Measurements from ENCODE around the gene ZSCAN22.
"Not testable (repeated sequence)": the region's sequence is repeated elsewhere in the genome, so short reads cannot be mapped to it uniquely, and the experiment has no call there.

ZSCAN22 gene

DNA sequence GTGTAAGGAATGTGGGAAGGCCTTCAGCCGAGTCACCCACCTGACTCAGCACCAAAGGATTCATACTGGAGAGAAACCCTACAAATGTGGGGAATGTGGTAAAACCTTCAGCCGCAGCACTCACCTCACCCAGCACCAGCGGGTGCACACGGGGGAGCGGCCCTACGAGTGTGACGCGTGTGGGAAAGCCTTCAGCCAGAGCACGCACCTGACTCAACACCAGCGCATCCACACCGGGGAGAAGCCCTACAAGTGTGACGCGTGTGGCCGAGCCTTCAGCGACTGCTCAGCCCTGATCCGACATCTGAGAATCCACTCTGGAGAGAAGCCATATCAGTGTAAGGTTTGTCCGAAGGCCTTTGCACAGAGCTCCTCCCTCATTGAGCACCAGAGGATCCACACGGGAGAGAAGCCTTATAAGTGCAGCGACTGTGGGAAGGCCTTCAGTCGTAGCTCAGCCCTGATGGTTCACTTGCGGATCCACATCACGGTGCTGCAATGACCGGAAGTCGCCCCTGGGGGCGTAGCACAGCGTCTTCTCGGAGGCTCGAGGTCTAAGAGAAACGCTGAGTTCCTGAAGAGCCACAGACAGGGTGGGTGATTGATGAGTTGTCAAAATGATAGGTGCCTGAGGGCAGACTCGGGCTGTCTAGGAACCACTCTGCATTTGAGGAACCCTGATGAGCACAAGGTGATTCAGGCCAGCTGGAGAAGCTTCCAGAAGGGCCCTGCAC lies 12.2 kb downstream of the ZSCAN22 start:
- H3K27me3 ChIP-seq (replicated peaks), result no peaks in the 10 kb centered on the region
- H3K27ac ChIP-seq, result no peak overlapping the region
- in situ Hi-C loops (cut with HindIII; ENCODE audit: low pct_ligation_motif_present, low sequenced_read_pairs), result no loop called here
- H3K36me3 ChIP-seq (replicated peaks), result peaks cover 34% of the 10 kb centered on the region
- TF ChIP-seq, protein P1, sequence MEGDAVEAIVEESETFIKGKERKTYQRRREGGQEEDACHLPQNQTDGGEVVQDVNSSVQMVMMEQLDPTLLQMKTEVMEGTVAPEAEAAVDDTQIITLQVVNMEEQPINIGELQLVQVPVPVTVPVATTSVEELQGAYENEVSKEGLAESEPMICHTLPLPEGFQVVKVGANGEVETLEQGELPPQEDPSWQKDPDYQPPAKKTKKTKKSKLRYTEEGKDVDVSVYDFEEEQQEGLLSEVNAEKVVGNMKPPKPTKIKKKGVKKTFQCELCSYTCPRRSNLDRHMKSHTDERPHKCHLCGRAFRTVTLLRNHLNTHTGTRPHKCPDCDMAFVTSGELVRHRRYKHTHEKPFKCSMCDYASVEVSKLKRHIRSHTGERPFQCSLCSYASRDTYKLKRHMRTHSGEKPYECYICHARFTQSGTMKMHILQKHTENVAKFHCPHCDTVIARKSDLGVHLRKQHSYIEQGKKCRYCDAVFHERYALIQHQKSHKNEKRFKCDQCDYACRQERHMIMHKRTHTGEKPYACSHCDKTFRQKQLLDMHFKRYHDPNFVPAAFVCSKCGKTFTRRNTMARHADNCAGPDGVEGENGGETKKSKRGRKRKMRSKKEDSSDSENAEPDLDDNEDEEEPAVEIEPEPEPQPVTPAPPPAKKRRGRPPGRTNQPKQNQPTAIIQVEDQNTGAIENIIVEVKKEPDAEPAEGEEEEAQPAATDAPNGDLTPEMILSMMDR (IDR thresholded peaks at IDR 0.05; ENCODE audit: low read depth, low read length, missing control alignments), result no peak
- H3K4me3 ChIP-seq (ENCODE audit: low read depth, low read length), result no peak overlapping the region
- no peak for DNase-seq

DNA sequence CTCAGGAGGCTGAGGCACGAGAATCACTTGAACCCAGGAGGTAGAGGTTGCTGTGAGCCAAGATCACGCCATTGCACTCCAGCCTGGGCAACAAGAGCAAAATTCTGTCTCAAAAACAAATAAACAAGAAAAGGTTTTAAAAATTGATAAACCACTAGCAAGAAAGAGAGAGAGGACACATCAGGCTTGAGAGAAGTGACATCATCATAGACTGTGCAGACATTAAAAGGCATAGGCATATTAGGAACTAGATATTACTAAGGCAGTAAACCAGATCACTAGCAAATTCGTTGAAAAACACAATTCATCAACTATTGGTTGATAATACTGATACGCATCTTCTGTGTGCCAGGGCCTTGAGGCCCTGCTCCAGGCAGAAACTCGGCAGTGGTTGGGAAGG lies 18.8 kb downstream of the ZSCAN22 start:
- TF ChIP-seq, protein P1 (IDR thresholded peaks at IDR 0.05; ENCODE audit: low read depth, low read length, missing control alignments), result no peak
- Histone ChIP-seq H3K27ac (no peak overlapping the region), H3K27me3 (replicated peaks) (no peaks in the 10 kb centered on the region), H3K4me3 (ENCODE audit: low read depth, low read length) (no peak overlapping the region), H3K36me3 (replicated peaks) (peaks cover 6% of the 10 kb centered on the region)
- in situ Hi-C loops (cut with HindIII; ENCODE audit: low pct_ligation_motif_present, low sequenced_read_pairs), result no loop called here
- DNase-seq, result no peak

DNA sequence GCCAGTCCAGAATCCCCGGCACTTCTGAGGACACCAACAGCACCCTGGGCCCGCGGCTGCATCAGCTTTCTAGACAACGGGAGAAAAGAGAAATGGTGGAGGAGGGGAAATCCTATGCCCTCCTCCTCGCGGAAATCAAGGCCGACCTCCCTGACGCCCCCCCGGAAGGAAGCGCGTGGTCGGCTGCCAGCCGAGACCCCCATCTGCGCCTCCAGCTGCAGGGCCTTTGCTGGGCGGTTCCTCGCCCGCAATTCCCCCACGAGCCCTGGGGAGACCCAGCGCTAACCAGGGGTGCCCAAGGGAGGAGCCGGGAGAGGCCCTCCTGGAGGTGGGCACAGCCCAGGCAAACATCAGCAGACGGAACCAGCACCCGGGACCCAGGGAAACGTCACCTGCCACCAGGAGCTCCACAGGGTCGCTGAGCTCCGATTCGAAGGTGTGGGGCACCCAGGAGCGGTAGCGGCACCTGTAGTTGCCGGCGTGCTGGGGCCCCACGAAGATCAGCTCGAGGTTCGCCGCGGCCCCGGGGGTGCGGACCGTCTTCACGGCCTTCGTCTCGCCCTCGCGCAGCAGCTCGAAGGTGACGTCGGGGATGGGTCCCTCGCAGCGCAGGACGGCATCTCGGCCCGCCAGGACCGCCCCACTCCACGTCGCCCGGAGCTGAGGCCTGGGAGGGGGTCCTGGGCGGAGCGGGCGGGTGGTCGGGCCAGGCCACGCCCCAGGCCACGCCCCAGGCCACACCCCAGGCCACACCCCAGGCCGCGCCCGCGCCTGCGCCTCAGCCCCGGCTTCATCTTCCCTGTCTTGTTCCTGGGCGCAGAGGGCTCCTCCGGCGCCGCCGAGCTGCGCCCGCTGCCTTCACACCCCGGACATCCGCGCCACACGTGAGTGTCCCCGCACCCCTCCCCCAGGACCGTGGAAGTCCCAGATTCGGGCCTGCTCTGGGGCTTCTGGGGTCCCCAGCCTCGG lies 20.5 kb downstream of the ZSCAN22 start:
- Histone ChIP-seq H3K4me3 (ENCODE audit: low read depth, low read length) (peak overlapping the region; percentile 69), H3K27ac (peak overlapping the region; percentile 10), H3K36me3 (replicated peaks) (peaks cover 13% of the 10 kb centered on the region), H3K27me3 (replicated peaks) (no peaks in the 10 kb centered on the region)
- TF ChIP-seq, protein P1 (IDR thresholded peaks at IDR 0.05; ENCODE audit: low read depth, low read length, missing control alignments), result no peak
- in situ Hi-C loops (cut with HindIII; ENCODE audit: low pct_ligation_motif_present, low sequenced_read_pairs), result no loop called here
- DNase-seq, result peak; percentile 22

DNA sequence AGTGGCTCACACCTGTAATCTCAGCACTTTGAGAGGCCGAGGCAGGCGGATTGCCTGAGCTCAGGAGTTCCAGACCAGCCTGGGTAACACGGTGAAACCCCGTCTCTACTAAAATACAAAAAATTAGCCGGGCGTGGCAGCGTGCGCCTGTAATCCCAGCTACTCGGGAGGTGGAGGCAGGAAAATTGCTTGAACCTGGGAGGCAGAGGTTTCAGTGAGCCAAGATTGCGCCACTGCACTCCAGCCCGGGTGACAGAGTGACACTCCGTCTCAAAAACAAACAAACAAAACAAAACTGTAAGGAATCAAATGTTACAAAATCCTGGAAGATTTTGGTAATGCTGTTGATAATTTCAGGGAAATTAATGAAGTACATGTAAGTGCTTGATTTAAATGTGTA lies 21.3 kb downstream of the ZSCAN22 start:
- Histone ChIP-seq H3K36me3 (replicated peaks) (peaks cover 13% of the 10 kb centered on the region), H3K4me3 (ENCODE audit: low read depth, low read length) (peak overlapping the region; percentile 69)
- in situ Hi-C loops (cut with HindIII; ENCODE audit: low pct_ligation_motif_present, low sequenced_read_pairs); H3K27ac ChIP-seq; DNase-seq; H3K27me3 ChIP-seq (replicated peaks): not testable (repeated sequence)

DNA sequence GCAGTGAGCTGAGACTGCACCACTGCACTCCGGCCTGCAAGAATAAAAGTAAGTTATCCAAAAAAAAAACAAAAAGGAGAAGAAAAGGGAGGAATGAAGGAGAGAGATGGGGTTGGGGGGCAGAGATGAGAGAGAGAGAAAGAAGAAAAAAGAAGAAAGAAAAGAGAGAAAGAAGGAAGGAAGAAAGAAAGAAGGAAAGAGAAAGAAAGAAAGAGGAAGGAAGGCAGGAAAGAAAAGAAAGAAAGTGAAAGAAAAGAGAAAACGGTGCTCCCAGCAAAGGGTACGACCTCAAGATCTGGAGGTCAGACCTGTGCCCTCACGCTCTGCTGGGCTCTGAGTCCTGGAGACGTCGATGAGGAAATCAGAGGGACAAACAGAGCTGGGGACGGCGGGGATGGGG lies 22.8 kb downstream of the ZSCAN22 start:
- H3K27ac ChIP-seq, result no peak overlapping the region
- TF ChIP-seq, protein P1 (IDR thresholded peaks at IDR 0.05; ENCODE audit: low read depth, low read length, missing control alignments), result no peak
- no peak for DNase-seq
- peaks cover 13% of the 10 kb centered on the region for H3K36me3 ChIP-seq (replicated peaks)
- in situ Hi-C loops (cut with HindIII; ENCODE audit: low pct_ligation_motif_present, low sequenced_read_pairs), result no loop called here
- no peak overlapping the region for H3K4me3 ChIP-seq (ENCODE audit: low read depth, low read length)
- H3K27me3 ChIP-seq (replicated peaks), result no peaks in the 10 kb centered on the region

Measured in brain microvascular endothelial cell (primary cell).